Kidney capillary endothelial cell (primary cell): ENCODE results near the gene RAD21L1.

ENCODE experiments used
- DNase-seq: peaks from one replicate; pipeline ENCODE4 v3.0.0-alpha.2; 2018; ENCODE audit warnings: low spot score

RAD21L1 gene

GRCh38 chr20:1296117-1296610 lies 70.3 kb downstream of the RAD21L1 start:
- DNase-seq = no peak

- no peak for DNase-seq
Measured at GRCh38 chr20:1296922-1297321, 71.1 kb downstream of the RAD21L1 start.

GRCh38 chr20:1297486-1297885 lies 71.6 kb downstream of the RAD21L1 start:
- no peak for DNase-seq

GRCh38 chr20:1298166-1298565 lies 72.3 kb downstream of the RAD21L1 start:
- no peak for DNase-seq

- DNase-seq = no peak
Measured at GRCh38 chr20:1298888-1299511, 73.2 kb downstream of the RAD21L1 start.

GRCh38 chr20:1299522-1299921 lies 73.7 kb downstream of the RAD21L1 start:
- DNase-seq = no peak

GRCh38 chr20:1300083-1300840 lies 74.4 kb downstream of the RAD21L1 start:
- DNase-seq = no peak

GRCh38 chr20:1301031-1301529 lies 75.2 kb downstream of the RAD21L1 start:
- peak; percentile 35 for DNase-seq

- no peak for DNase-seq
Measured at GRCh38 chr20:1302685-1303541, 77.1 kb downstream of the RAD21L1 start.

GRCh38 chr20:1304710-1305515 lies 79.1 kb downstream of the RAD21L1 start:
- DNase-seq = no peak
